ENCODE results near the gene PCDH9.

Gene PCDH9

GRCh38 chr13:66506051-66506777 lies 723.9 kb downstream of the PCDH9 start:
- Histone ChIP-seq H3K4me1 (ENCODE audit: control insufficient read depth in 2 of 2, insufficient read depth in 1 of 2, low read depth in 1 of 2, low read length in 2 of 2) (peaks cover 0 to 3% of the 10 kb centered on the region in 2 donors), H3K14ac (ENCODE audit: low read length) (no peak overlapping the region), H4K8ac (ENCODE audit: low read depth, low read length) (no peak overlapping the region), H3K4me3 (ENCODE audit: low read length in 2 of 2) (no peak overlapping the region), H3K9ac (ENCODE audit: low read depth, low read length, poor library complexity) (no peak overlapping the region), H3K27ac (replicated peaks; ENCODE audit: low read length) (no peak overlapping the region), H2BK12ac (ENCODE audit: low read length) (no peak overlapping the region), H3K36me3 (replicated peaks in 1 of 2; ENCODE audit: control insufficient read depth in 2 of 2, insufficient read depth in 2 of 2, low read length in 2 of 2) (no peaks in the 10 kb centered on the region), H2AK5ac (ENCODE audit: low read depth, low read length) (no peak overlapping the region), H3K4ac (ENCODE audit: low read length) (no peak overlapping the region), H4K91ac (ENCODE audit: low read depth, low read length, poor library complexity) (no peak overlapping the region), H3K9me3 (replicated peaks in 1 of 2; ENCODE audit: control insufficient read depth in 2 of 2, insufficient read depth in 1 of 2, low read depth in 1 of 2, low read length in 2 of 2) (no peaks in the 10 kb centered on the region), H3K4me2 (ENCODE audit: insufficient read depth, low read length, poor library complexity, severe bottlenecking) (no peak overlapping the region), H3K18ac (ENCODE audit: low read length) (no peak overlapping the region), H3K27me3 (ENCODE audit: control insufficient read depth in 3 of 3, insufficient read depth in 3 of 3, low read depth in 1 of 3, low read length in 3 of 3) (no peaks in the 10 kb centered on the region), H2BK5ac (ENCODE audit: low read length) (no peak overlapping the region), H3K23ac (ENCODE audit: low read depth, low read length, poor library complexity) (no peak overlapping the region), H2BK120ac (ENCODE audit: low read depth, low read length) (no peak overlapping the region), H3K79me1 (ENCODE audit: low read depth, low read length) (no peaks in the 10 kb centered on the region), H2AFZ (ENCODE audit: low read length) (no peak overlapping the region), H2BK15ac (ENCODE audit: low read length) (no peak overlapping the region)
- no peak for DNase-seq (ENCODE audit: low spot score)
- no CpG with 5 or more reads among the region's 7 CpGs for WGBS, 2 donors (ENCODE audit: extremely low coverage in 2 of 2, insufficient read length in 2 of 2, insufficient replicate concordance in 1 of 2)

GRCh38 chr13:66503890-66504289 lies 726.2 kb downstream of the PCDH9 start:
- no peak overlapping the region for H3K4ac ChIP-seq (ENCODE audit: low read length)
- no peak overlapping the region for H3K9ac ChIP-seq (ENCODE audit: low read depth, low read length, poor library complexity)
- no peak overlapping the region for H2BK12ac ChIP-seq (ENCODE audit: low read length)
- H2BK5ac ChIP-seq (ENCODE audit: low read length), result no peak overlapping the region
- H3K4me3 ChIP-seq (ENCODE audit: low read length in 2 of 2), result no peak overlapping the region
- no peaks in the 10 kb centered on the region for H3K27me3 ChIP-seq (ENCODE audit: control insufficient read depth in 3 of 3, insufficient read depth in 3 of 3, low read depth in 1 of 3, low read length in 3 of 3)
- H3K4me1 ChIP-seq (ENCODE audit: control insufficient read depth in 2 of 2, insufficient read depth in 1 of 2, low read depth in 1 of 2, low read length in 2 of 2), result peaks cover 0 to 3% of the 10 kb centered on the region in 2 donors
- WGBS, 2 donors (ENCODE audit: extremely low coverage in 2 of 2, insufficient read length in 2 of 2, insufficient replicate concordance in 1 of 2), result no CpG with 5 or more reads among the region's 6 CpGs
- H3K9me3 ChIP-seq (replicated peaks in 1 of 2; ENCODE audit: control insufficient read depth in 2 of 2, insufficient read depth in 1 of 2, low read depth in 1 of 2, low read length in 2 of 2), result no peaks in the 10 kb centered on the region
- peak; percentile 4 for DNase-seq (ENCODE audit: low spot score)
- no peak overlapping the region for H2AK5ac ChIP-seq (ENCODE audit: low read depth, low read length)
- no peak overlapping the region for H4K91ac ChIP-seq (ENCODE audit: low read depth, low read length, poor library complexity)
- H3K23ac ChIP-seq (ENCODE audit: low read depth, low read length, poor library complexity), result no peak overlapping the region
- no peak overlapping the region for H2BK120ac ChIP-seq (ENCODE audit: low read depth, low read length)
- H3K36me3 ChIP-seq (replicated peaks in 1 of 2; ENCODE audit: control insufficient read depth in 2 of 2, insufficient read depth in 2 of 2, low read length in 2 of 2), result no peaks in the 10 kb centered on the region
- H2AFZ ChIP-seq (ENCODE audit: low read length), result no peak overlapping the region
- H3K14ac ChIP-seq (ENCODE audit: low read length), result no peak overlapping the region
- H3K18ac ChIP-seq (ENCODE audit: low read length), result no peak overlapping the region
- no peak overlapping the region for H3K27ac ChIP-seq (replicated peaks; ENCODE audit: low read length)
- H3K79me1 ChIP-seq (ENCODE audit: low read depth, low read length), result no peaks in the 10 kb centered on the region
- no peak overlapping the region for H2BK15ac ChIP-seq (ENCODE audit: low read length)
- no peak overlapping the region for H4K8ac ChIP-seq (ENCODE audit: low read depth, low read length)
- no peak overlapping the region for H3K4me2 ChIP-seq (ENCODE audit: insufficient read depth, low read length, poor library complexity, severe bottlenecking)

- DNase-seq (ENCODE audit: low spot score), result no peak
These were observed 729.0 kb downstream of the PCDH9 start for GRCh38 chr13:66501181-66501580.

GRCh38 chr13:66492479-66492878 lies 737.7 kb downstream of the PCDH9 start:
- Histone ChIP-seq H3K23ac (ENCODE audit: low read depth, low read length, poor library complexity) (no peak overlapping the region), H2AK5ac (ENCODE audit: low read depth, low read length) (no peak overlapping the region), H3K4me1 (ENCODE audit: control insufficient read depth in 2 of 2, insufficient read depth in 1 of 2, low read depth in 1 of 2, low read length in 2 of 2) (peaks cover 0 to 2% of the 10 kb centered on the region in 2 donors), H2BK12ac (ENCODE audit: low read length) (no peak overlapping the region), H3K27ac (replicated peaks; ENCODE audit: low read length) (no peak overlapping the region), H3K79me1 (ENCODE audit: low read depth, low read length) (no peaks in the 10 kb centered on the region), H3K9me3 (replicated peaks in 1 of 2; ENCODE audit: control insufficient read depth in 2 of 2, insufficient read depth in 1 of 2, low read depth in 1 of 2, low read length in 2 of 2) (no peaks in the 10 kb centered on the region), H3K27me3 (ENCODE audit: control insufficient read depth in 3 of 3, insufficient read depth in 3 of 3, low read depth in 1 of 3, low read length in 3 of 3) (no peaks in the 10 kb centered on the region), H4K91ac (ENCODE audit: low read depth, low read length, poor library complexity) (no peak overlapping the region), H4K8ac (ENCODE audit: low read depth, low read length) (no peak overlapping the region), H2BK5ac (ENCODE audit: low read length) (no peak overlapping the region), H3K4me2 (ENCODE audit: insufficient read depth, low read length, poor library complexity, severe bottlenecking) (no peak overlapping the region), H3K14ac (ENCODE audit: low read length) (no peak overlapping the region), H2BK120ac (ENCODE audit: low read depth, low read length) (no peak overlapping the region), H3K36me3 (replicated peaks in 1 of 2; ENCODE audit: control insufficient read depth in 2 of 2, insufficient read depth in 2 of 2, low read length in 2 of 2) (no peaks in the 10 kb centered on the region), H2AFZ (ENCODE audit: low read length) (no peak overlapping the region), H2BK15ac (ENCODE audit: low read length) (no peak overlapping the region), H3K4me3 (ENCODE audit: low read length in 2 of 2) (no peak overlapping the region), H3K18ac (ENCODE audit: low read length) (no peak overlapping the region), H3K9ac (ENCODE audit: low read depth, low read length, poor library complexity) (no peak overlapping the region), H3K4ac (ENCODE audit: low read length) (no peak overlapping the region)
- WGBS, 2 donors (ENCODE audit: extremely low coverage in 2 of 2, insufficient read length in 2 of 2, insufficient replicate concordance in 1 of 2), result no CpG with 5 or more reads among the region's 1 CpG
- no peak for DNase-seq (ENCODE audit: low spot score)

More at GRCh38 chr13:66501181-66501580, 729.0 kb downstream of the PCDH9 start:
- Histone ChIP-seq H2BK120ac (ENCODE audit: low read depth, low read length) (no peak overlapping the region), H2AK5ac (ENCODE audit: low read depth, low read length) (no peak overlapping the region), H3K4ac (ENCODE audit: low read length) (no peak overlapping the region), H4K91ac (ENCODE audit: low read depth, low read length, poor library complexity) (no peak overlapping the region), H3K36me3 (replicated peaks in 1 of 2; ENCODE audit: control insufficient read depth in 2 of 2, insufficient read depth in 2 of 2, low read length in 2 of 2) (no peaks in the 10 kb centered on the region), H2BK12ac (ENCODE audit: low read length) (no peak overlapping the region), H3K4me1 (ENCODE audit: control insufficient read depth in 2 of 2, insufficient read depth in 1 of 2, low read depth in 1 of 2, low read length in 2 of 2) (peaks cover 0 to 3% of the 10 kb centered on the region in 2 donors), H3K27ac (replicated peaks; ENCODE audit: low read length) (no peak overlapping the region), H3K9ac (ENCODE audit: low read depth, low read length, poor library complexity) (no peak overlapping the region), H3K23ac (ENCODE audit: low read depth, low read length, poor library complexity) (no peak overlapping the region), H2BK15ac (ENCODE audit: low read length) (no peak overlapping the region), H3K27me3 (ENCODE audit: control insufficient read depth in 3 of 3, insufficient read depth in 3 of 3, low read depth in 1 of 3, low read length in 3 of 3) (no peaks in the 10 kb centered on the region), H3K18ac (ENCODE audit: low read length) (no peak overlapping the region), H3K4me3 (ENCODE audit: low read length in 2 of 2) (no peak overlapping the region), H2BK5ac (ENCODE audit: low read length) (no peak overlapping the region), H3K4me2 (ENCODE audit: insufficient read depth, low read length, poor library complexity, severe bottlenecking) (no peak overlapping the region), H3K9me3 (replicated peaks in 1 of 2; ENCODE audit: control insufficient read depth in 2 of 2, insufficient read depth in 1 of 2, low read depth in 1 of 2, low read length in 2 of 2) (no peaks in the 10 kb centered on the region), H3K14ac (ENCODE audit: low read length) (no peak overlapping the region), H3K79me1 (ENCODE audit: low read depth, low read length) (no peaks in the 10 kb centered on the region), H2AFZ (ENCODE audit: low read length) (no peak overlapping the region), H4K8ac (ENCODE audit: low read depth, low read length) (no peak overlapping the region)

Measured in neuronal stem cell (in vitro differentiated cells).